GM18909 (cell line): Measurements from ENCODE around the gene SEMA3C.

Experiments
- ATAC-seq: cut with Tn5 transposase; IDR thresholded peaks from one replicate; pipeline ENCODE4 v1.9.1; 2021; ENCODE audit warnings: mild to moderate bottlenecking; ENCODE audit not compliant: unreplicated experiment, poor library complexity

SEMA3C gene

DNA sequence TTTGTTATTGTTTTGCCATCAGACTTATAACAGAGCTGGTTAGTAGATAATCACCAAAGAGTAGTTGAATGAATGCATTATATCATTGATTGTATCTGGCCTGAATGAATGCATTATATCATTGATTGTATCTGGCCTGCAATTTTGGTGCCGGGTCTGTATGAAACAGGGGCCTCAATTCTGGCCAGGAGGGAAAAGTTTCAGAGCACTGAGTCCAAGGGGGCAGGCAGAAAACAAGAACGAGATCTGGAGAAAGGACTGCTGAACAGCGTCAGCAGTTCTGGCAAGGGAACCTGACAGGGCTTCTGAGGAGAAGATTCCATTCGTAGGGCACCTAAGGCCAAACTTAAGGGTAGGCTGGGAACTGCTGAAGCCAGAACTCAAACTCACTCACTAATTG lies 128.0 kb downstream of the SEMA3C start:
- no peak for ATAC-seq

GRCh38 chr7:80787721-80788120 lies 131.1 kb downstream of the SEMA3C start:
- ATAC-seq, result no peak

GRCh38 chr7:80785961-80786536 lies 132.8 kb downstream of the SEMA3C start:
- no peak for ATAC-seq

GRCh38 chr7:80785276-80785675 lies 133.6 kb downstream of the SEMA3C start:
- ATAC-seq, result no peak

DNA sequence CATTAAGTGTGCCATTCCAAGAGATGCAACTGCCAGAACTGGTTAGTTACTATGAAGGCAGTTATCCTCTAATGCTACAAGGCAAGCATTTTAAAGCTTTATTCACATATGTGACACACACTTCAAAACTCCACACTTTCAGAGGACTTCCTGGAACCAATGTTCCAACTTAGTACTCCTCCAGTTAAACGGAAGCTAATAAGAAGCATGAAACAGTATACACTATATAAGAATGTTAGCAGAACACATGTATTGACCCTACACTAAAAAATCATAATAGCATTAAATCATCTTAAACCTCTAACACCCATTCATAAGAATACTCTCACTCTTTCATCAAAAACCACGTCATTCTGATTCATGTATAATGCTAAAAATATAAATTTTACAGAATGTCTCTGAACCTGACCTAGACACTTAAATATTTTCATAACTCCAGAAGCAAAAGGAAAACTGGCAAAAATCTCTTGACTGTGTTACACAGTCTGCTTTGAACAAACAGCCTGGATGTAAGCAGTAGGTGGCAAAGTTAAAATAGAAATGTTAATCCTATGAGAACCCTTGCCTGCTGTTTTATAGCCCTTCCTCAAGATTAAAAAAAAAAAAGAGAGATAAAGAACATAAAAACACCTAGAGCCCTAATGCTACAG lies 135.0 kb downstream of the SEMA3C start:
- ATAC-seq, result no peak

- no peak for ATAC-seq
These were observed 135.6 kb downstream of the SEMA3C start for GRCh38 chr7:80783186-80783677.

DNA sequence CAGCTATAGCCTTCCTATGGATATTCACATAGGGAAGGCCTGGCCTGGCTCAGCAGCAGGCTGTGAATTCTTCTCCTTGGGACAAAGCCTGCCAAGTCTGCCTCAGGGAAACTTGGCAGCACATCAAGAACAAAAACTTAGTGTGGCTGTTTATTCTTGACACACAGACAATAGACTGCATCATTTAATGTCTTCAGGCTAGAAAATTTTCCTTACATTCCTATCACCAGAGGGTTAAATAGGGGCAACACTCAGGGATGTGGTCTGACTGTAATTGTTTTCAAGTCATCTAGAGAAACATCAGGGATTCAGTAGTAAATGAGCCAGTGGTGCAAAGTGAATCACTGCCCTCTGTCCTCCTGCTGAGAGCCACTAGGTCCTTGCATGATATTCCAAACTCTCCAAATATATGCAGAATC lies 137.3 kb downstream of the SEMA3C start:
- no peak for ATAC-seq

- ATAC-seq, result no peak
These were observed 137.7 kb downstream of the SEMA3C start for GRCh38 chr7:80781146-80781545.

DNA sequence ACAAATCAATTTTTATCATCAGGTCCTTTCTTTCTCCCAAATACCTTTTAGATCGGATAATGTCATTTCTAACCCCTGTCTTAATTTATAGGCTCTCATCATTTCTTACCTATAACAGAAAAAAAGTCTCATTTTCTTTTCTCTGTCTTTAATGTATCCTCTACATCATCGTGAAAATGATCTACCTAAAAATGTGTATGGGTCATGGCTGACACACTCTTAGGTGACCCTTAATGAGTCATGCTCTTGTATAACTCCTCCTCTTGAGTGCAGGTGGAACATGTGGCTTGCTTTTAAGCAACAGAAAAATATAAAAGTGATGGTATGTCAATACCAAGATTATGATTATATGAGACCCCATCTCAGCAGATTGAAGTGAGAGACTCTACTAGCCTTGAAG lies 139.4 kb downstream of the SEMA3C start:
- ATAC-seq, result no peak

DNA sequence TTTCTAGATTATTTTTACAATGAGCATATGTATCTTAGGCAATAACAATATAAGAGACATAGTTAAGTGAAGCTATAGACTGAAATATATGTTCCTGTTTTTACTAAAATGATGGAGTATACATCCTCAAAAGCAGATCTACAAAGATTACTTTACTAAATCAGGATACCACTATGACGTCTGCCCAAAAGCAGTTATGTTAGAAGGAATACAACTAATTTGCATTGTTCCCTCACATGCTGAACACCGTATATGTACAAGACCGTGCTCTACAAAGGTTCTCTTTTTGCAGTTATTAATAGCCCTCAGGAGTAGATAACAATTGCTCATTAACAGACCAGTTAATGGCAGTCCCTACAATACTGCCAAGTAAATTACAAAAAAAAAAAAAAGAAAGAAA lies 143.0 kb downstream of the SEMA3C start:
- no peak for ATAC-seq

DNA sequence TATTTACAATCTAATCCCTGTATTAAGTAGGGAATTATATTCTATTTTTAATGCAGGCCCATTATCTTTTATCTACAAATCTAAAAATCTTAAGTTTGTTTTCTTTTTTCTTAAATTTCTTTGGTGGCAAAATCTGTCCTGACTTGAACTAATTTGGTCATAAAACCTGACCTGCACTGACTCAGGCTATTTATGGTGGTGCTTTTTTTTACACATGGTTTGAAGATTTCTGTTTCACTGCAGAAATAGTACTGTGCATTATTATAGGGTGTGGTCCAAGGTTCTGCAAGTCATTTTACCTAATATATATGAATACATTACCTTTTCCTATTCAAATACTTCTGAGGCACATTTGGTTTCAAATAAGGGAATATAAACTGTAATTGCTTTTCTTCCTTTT lies 143.4 kb downstream of the SEMA3C start:
- ATAC-seq, result no peak

GRCh38 chr7:80774843-80775242 lies 144.0 kb downstream of the SEMA3C start:
- ATAC-seq, result no peak

DNA sequence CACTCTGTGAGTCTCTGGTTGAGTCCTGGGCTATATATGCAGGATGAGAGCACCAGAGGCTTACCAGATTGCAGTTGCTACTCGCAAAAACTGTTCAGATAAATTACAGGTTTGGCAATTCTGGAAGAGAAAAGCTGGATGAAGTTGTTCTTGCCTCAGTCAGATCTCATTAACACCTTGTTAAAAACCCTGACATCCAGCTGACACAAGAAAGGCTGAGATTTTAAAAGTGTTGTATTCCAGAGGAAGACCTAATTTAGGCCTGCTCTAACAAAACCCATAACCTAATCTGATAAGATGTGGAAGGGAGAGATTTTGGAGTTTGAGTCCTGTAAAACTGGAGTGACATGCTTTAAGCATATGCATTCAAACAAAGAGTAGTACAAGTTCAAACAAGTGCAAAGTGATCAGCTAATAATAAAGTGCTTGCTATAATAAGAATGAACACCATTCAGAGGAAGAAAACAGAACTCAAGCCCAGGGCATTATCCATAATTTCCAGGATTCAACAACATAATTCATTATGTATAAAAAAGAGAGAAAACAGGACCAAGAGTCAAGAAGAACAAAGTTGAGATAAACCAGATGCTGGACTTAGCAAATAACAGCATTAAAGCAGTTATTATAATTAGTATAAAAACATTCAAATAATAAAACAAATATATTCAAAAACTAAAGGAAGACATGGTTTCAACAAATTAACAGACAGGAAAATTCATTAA lies 144.9 kb downstream of the SEMA3C start:
- no peak for ATAC-seq

DNA sequence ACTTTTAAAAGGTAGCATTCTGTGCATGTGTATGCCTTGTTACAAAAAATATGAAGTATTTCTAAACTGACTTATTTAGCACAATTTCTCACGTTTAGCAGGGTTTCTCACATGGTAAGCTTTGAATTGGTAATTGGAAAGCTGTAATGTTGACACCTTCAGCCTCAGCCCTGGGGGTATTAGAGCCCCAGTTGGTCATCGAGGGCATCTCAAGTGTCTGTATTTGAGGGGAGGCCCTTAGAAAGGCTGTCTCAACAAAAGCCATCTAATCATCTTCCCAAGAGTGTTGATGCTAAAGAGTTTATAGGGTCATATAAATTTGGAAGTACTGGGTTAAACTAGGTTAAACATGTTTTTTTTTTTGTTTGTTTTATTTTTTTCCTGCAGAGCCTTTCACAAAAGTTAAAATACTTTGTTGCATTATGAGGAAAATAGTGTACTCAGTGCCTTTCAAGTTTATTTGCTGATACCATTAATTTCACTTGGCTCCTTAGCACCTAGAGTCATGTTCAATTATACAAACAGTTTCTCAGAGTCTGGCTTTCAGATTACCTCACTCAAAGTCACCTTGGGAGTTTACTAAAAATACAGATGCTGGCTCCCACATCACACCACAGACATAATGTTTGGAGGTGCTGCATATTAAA lies 146.4 kb downstream of the SEMA3C start:
- ATAC-seq, result no peak

GRCh38 chr7:80771523-80771922 lies 147.3 kb downstream of the SEMA3C start:
- ATAC-seq, result no peak

DNA sequence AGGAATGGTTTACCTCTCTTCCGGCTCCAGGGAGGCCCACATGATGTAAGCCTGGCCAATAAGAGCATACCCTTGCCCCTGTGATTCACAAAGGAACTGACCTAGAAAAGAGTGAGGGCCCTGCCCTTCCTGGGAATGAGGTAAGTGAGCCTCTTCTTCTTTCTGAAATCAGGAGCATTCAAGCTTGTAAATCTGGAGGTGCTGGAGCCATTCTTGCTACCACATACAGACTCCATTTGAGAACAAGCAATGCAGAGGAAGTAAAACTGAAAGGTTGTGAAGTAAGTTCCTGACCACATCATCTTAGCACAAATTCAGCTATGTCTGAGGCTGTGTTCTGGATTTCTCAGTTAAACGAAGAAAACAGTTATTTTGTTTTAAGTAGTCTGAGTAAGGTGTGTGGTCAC lies 148.2 kb downstream of the SEMA3C start:
- ATAC-seq, result peak; percentile 80

GRCh38 chr7:80770061-80770460 lies 148.8 kb downstream of the SEMA3C start:
- no peak for ATAC-seq

DNA sequence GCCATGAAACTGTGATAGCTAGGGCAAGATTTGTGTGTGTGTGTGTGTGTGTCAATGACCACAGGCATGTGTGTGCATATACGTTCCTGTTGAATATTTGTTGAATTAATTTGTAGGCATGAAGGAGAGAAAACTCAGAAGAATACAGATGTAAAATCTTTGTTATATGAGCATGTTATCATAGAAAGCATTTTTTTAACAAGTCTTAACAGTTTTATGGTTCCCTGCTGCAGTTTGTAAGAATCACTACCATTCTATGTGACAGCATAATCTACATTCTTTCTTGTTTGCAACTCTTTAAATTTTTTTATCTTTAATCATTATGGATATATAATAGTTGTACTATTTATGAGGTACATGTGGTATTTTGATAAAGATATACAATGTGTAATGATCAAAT lies 150.1 kb downstream of the SEMA3C start:
- ATAC-seq, result no peak

GRCh38 chr7:80767654-80768053 lies 151.2 kb downstream of the SEMA3C start:
- ATAC-seq, result no peak

GRCh38 chr7:80766724-80767123 lies 152.1 kb downstream of the SEMA3C start:
- ATAC-seq, result no peak

DNA sequence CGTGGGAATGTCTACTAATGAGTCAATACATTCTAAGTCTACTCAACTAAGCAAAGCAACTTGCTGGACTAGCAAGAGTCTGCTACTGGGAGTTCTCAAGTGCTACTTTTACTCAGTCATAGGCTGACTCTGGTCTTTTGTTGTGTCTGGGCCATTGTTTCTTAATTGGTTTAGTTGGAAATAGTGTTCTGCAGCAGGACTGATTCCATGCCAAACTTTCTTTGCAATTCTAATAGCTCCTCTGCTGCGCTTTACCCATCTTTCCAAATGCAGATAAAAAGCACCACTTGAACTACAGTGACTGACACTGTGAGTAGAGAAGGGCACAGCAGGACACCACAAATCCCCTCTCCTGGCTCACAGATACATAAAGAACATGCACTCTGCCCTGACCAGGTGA lies 154.7 kb downstream of the SEMA3C start:
- no peak for ATAC-seq
